Measurements from ENCODE around the gene GRAMD1C.

The GRAMD1C gene

DNA sequence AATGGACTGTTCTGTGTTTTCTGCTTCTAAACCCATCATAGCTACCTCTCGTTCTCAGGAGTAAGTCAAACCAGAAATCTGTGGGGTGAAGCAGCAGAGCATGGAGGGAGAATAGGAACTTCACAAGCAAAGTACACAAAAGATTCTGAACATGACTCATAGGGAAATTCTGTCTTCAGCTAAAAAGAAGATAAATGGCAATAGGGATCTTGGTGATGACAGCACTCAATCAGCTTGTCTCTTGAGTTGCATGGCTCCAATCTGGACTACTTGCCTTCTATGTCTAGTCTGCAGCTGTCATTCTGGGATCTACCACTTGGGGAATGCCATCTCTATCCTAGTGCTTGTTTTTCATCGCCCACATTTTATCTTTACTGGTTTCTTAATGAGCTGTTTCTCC is 13.5 kb upstream of the GRAMD1C start:
- H3K4me3 ChIP-seq (ENCODE audit: low read length): no peak overlapping the region
- DNase-seq: no peak
- no peaks in the 10 kb centered on the region for H3K27me3 ChIP-seq (replicated peaks; ENCODE audit: insufficient read depth, low read length)
- no peaks in the 10 kb centered on the region for H3K36me3 ChIP-seq (replicated peaks; ENCODE audit: insufficient read depth, low read length)
- no peak overlapping the region for H3K4me2 ChIP-seq (ENCODE audit: low read depth, low read length)
- H4K20me1 ChIP-seq (ENCODE audit: insufficient read depth, low read length): no peaks in the 10 kb centered on the region
- no peaks in the 10 kb centered on the region for H3K79me2 ChIP-seq (ENCODE audit: low read length)
- no peaks in the 10 kb centered on the region for H3F3A ChIP-seq (ENCODE audit: insufficient read depth, low read length)
- H3K9ac ChIP-seq (ENCODE audit: low read length): no peak overlapping the region
- H3K27ac ChIP-seq (ENCODE audit: low read length): no peak overlapping the region
- no peaks in the 10 kb centered on the region for H3K4me1 ChIP-seq (ENCODE audit: low read length)
- H3K9me3 ChIP-seq (replicated peaks; ENCODE audit: insufficient read depth, low read length): no peaks in the 10 kb centered on the region
- no peaks in the 10 kb centered on the region for H3K9me2 ChIP-seq (replicated peaks; ENCODE audit: insufficient read depth, low read length)
- no peak for TF ChIP-seq EZH2phosphoT487 (IDR thresholded peaks at IDR 0.05; ENCODE audit: low read length)
- TF ChIP-seq, protein P1, sequence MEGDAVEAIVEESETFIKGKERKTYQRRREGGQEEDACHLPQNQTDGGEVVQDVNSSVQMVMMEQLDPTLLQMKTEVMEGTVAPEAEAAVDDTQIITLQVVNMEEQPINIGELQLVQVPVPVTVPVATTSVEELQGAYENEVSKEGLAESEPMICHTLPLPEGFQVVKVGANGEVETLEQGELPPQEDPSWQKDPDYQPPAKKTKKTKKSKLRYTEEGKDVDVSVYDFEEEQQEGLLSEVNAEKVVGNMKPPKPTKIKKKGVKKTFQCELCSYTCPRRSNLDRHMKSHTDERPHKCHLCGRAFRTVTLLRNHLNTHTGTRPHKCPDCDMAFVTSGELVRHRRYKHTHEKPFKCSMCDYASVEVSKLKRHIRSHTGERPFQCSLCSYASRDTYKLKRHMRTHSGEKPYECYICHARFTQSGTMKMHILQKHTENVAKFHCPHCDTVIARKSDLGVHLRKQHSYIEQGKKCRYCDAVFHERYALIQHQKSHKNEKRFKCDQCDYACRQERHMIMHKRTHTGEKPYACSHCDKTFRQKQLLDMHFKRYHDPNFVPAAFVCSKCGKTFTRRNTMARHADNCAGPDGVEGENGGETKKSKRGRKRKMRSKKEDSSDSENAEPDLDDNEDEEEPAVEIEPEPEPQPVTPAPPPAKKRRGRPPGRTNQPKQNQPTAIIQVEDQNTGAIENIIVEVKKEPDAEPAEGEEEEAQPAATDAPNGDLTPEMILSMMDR (IDR thresholded peaks at IDR 0.05; ENCODE audit: low read length): peak; percentile 28
- no peak overlapping the region for H2AFZ ChIP-seq (ENCODE audit: low read length)

DNA sequence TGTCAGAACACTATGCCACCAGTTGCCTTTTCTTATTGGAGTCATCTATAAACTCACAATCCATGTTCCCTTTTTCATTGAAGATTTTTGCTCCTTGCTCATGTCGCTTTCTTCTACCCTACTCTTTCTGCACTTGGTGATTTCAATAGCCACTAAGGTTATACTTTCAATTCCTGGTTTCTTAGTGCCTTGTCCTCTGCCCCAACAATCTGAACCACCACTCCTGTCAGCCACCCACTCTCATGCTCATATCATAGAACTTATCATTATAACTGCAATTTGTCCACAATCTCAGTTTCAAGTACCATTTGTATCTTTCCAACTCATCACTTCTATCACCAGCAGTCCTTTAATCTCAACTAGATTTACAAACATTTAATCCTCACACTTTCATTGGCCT is 10.0 kb upstream of the GRAMD1C start:
- H3K4me3 ChIP-seq (ENCODE audit: low read length): no peak overlapping the region
- TF ChIP-seq EZH2 (optimal IDR thresholded peaks at IDR 0.05; ENCODE audit: low read depth, low read length) (no peak), EZH2phosphoT487 (IDR thresholded peaks at IDR 0.05; ENCODE audit: low read length) (no peak)
- TF ChIP-seq, protein P1 (IDR thresholded peaks at IDR 0.05; ENCODE audit: low read length): no peak
- H3K9ac ChIP-seq (ENCODE audit: low read length): no peak overlapping the region
- H3K9me3 ChIP-seq (replicated peaks; ENCODE audit: insufficient read depth, low read length): no peaks in the 10 kb centered on the region
- H3K27me3 ChIP-seq (replicated peaks; ENCODE audit: insufficient read depth, low read length): no peaks in the 10 kb centered on the region
- H3K27ac ChIP-seq (ENCODE audit: low read length): no peak overlapping the region
- H3K4me2 ChIP-seq (ENCODE audit: low read depth, low read length): no peak overlapping the region
- no peaks in the 10 kb centered on the region for H3K79me2 ChIP-seq (ENCODE audit: low read length)
- no peaks in the 10 kb centered on the region for H3K9me2 ChIP-seq (replicated peaks; ENCODE audit: insufficient read depth, low read length)
- no peaks in the 10 kb centered on the region for H3F3A ChIP-seq (ENCODE audit: insufficient read depth, low read length)
- H2AFZ ChIP-seq (ENCODE audit: low read length): no peak overlapping the region
- no peaks in the 10 kb centered on the region for H4K20me1 ChIP-seq (ENCODE audit: insufficient read depth, low read length)
- DNase-seq: no peak
- no peaks in the 10 kb centered on the region for H3K36me3 ChIP-seq (replicated peaks; ENCODE audit: insufficient read depth, low read length)
- H3K4me1 ChIP-seq (ENCODE audit: low read length): peaks cover 8% of the 10 kb centered on the region; the same call in 1 of the 2 replicates

DNA sequence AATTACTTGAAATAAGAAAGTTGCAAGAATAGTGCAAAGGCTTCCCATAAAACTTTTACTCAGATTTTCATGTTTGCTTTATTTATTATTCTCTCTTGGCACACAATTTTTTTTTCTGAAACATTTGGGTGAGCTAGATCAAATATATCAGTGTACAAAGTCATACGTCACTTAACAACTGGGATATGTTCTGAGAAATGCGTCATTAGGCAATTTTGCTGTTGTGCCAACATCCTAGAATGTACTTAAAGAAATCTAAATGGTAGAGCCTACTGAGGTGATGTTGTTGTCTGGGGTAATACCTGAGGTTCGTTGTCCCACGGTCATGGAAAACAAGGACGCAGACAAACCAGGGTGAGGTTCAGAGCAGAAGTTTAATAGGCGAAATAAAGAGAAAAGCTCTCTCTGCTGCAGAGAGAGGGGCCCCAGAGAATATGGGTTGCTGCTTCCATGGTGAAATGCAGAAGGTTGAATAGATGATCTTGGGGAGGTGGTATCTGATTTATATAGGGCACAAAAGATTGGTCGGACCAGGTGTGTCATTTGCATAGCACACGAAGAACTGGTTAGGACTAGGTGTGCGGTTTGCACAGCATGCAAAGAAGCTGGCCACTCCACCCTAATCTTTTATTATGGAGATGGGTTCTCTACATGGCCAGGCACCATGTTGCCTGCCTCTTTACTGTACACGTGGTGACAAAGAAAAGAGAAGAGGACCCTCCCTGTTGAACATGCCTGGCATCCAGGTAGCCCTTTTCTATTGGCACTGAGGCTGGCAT is 8.8 kb upstream of the GRAMD1C start:
- Histone ChIP-seq H3F3A (ENCODE audit: insufficient read depth, low read length) (no peaks in the 10 kb centered on the region), H3K27me3 (replicated peaks; ENCODE audit: insufficient read depth, low read length) (no peaks in the 10 kb centered on the region), H3K36me3 (replicated peaks; ENCODE audit: insufficient read depth, low read length) (no peaks in the 10 kb centered on the region), H3K4me1 (ENCODE audit: low read length) (peaks cover 8% of the 10 kb centered on the region; the same call in 1 of the 2 replicates), H3K4me2 (ENCODE audit: low read depth, low read length) (no peak overlapping the region), H3K9me2 (replicated peaks; ENCODE audit: insufficient read depth, low read length) (no peaks in the 10 kb centered on the region), H2AFZ (ENCODE audit: low read length) (no peak overlapping the region), H3K9ac (ENCODE audit: low read length) (no peak overlapping the region), H3K79me2 (ENCODE audit: low read length) (no peaks in the 10 kb centered on the region), H3K4me3 (ENCODE audit: low read length) (no peak overlapping the region), H3K27ac (ENCODE audit: low read length) (no peak overlapping the region), H3K9me3 (replicated peaks; ENCODE audit: insufficient read depth, low read length) (no peaks in the 10 kb centered on the region), H4K20me1 (ENCODE audit: insufficient read depth, low read length) (no peaks in the 10 kb centered on the region)
- TF ChIP-seq, protein P1 (IDR thresholded peaks at IDR 0.05; ENCODE audit: low read length): no peak
- TF ChIP-seq EZH2 (optimal IDR thresholded peaks at IDR 0.05; ENCODE audit: low read depth, low read length) (no peak), EZH2phosphoT487 (IDR thresholded peaks at IDR 0.05; ENCODE audit: low read length) (no peak)
- DNase-seq: no peak

All from MM.1S (cell line).